ENCODE measurements around the gene LIPT2. TPM values are rescaled to one million over a fixed set of nuclear protein-coding genes. Genes with fewer than 3 reads are reported as not detected.

The LIPT2 gene
- total and polyA plus RNA-seq, 2 of the 4 experiments (the other 2 are of a cell fraction): 1.7 to 2.9 TPM

DNA sequence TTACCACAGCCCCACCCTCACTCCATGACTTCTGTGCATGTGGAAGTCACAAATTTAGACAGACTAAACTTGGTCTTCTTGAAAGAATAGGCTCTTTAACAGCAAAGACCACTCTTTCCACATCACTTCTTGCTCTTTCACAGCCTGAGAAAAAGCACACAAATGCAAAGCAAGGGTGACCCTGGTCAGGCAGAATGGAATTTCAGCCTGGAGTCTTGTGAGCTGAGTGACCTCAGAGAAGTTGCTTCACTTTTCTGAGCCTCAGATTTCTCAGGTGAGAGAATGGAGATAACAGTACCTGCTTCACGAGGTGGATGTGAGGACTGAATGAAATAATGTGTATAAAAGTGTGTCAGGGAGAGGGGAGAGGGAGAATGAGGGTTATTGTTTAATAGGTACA is 26.8 kb upstream of the LIPT2 start:
- no peak overlapping the region for H3K4me3 ChIP-seq (ENCODE audit: insufficient read depth, low read depth, low read length)
- no peak overlapping the region for H3K27ac ChIP-seq (ENCODE audit: insufficient read depth, low read length)
- ATAC-seq (ENCODE audit: low read depth) (no peak), DNase-seq (no peak)
- H4K8ac ChIP-seq (ENCODE audit: low read depth in 2 of 2, low read length in 2 of 2): no peak overlapping the region
- no peak overlapping the region for H3K14ac ChIP-seq (replicated peaks; ENCODE audit: low read depth, low read length)
- H3K36me3 ChIP-seq (ENCODE audit: control insufficient read depth, insufficient read depth, low read length): no peaks in the 10 kb centered on the region
- no peak overlapping the region for H2AK5ac ChIP-seq (ENCODE audit: low read depth, low read length)
- TF ChIP-seq RCOR1 (IDR thresholded peaks at IDR 0.05; ENCODE audit: insufficient replicate concordance, low read length): no peak
- BruUV-seq (replicated peaks): no TSS peak
- H4K91ac ChIP-seq (ENCODE audit: insufficient read depth, low read depth, low read length): no peak overlapping the region
- ChIA-PET POLR2A (ENCODE audit: unreplicated experiment) (no interaction called here), CTCF (no interaction called here)
- no peak overlapping the region for H3K18ac ChIP-seq (ENCODE audit: low read depth, low read length)
- WGBS, 2 experiments (ENCODE audit: extremely low coverage in 2 of 2, insufficient read length in 1 of 2): 20% methylated on average over 1 of the region's 1 CpG; no CpG with 5 or more reads in 1 of the 2 experiments
- intact Hi-C loops (cut with micrococcal nuclease) (no loop called here), in situ Hi-C loops (cut with MboI; ENCODE audit: low sequenced_read_pairs) (no loop called here), dilution Hi-C loops (cut with HindIII; ENCODE audit: low sequenced_read_pairs, unreplicated experiment) (no loop called here)
- H3K27me3 ChIP-seq (ENCODE audit: control insufficient read depth, insufficient read depth, low read length): peaks cover 38% of the 10 kb centered on the region
- peaks cover 6% of the 10 kb centered on the region; the same call in 1 of the 2 replicates for H3K9me1 ChIP-seq (ENCODE audit: insufficient read depth, low read length)
- H3K23ac ChIP-seq (ENCODE audit: low read depth, low read length): no peak overlapping the region
- H4K5ac ChIP-seq (ENCODE audit: low read depth, low read length): no peak overlapping the region
- no peak overlapping the region for H3K56ac ChIP-seq (ENCODE audit: extremely low read depth, insufficient read depth, low read length)
- H2AFZ ChIP-seq (replicated peaks; ENCODE audit: low read length, poor library complexity): no peak overlapping the region
- H3K79me1 ChIP-seq (ENCODE audit: low read depth in 1 of 2, low read length in 2 of 2): no peaks in the 10 kb centered on the region
- no peak overlapping the region for H2BK20ac ChIP-seq (ENCODE audit: low read depth, low read length)
- H4K20me1 ChIP-seq (ENCODE audit: insufficient read depth, low read length): no peaks in the 10 kb centered on the region
- peaks cover 4% of the 10 kb centered on the region for H3K4me1 ChIP-seq (ENCODE audit: control insufficient read depth, insufficient read depth, low read length)
- no peak overlapping the region for H3K4me2 ChIP-seq (ENCODE audit: low read depth, low read length)
- no peak overlapping the region for H2BK15ac ChIP-seq (ENCODE audit: low read depth, low read length)
- no peak overlapping the region for H3K4ac ChIP-seq (ENCODE audit: low read depth, low read length)
- no peak overlapping the region for H2BK120ac ChIP-seq (ENCODE audit: low read depth, low read length)
- no peaks in the 10 kb centered on the region for H3K9me3 ChIP-seq (ENCODE audit: control insufficient read depth, insufficient read depth, low read length)
- H3K9ac ChIP-seq (ENCODE audit: low read depth, low read length): no peak overlapping the region
- no peak overlapping the region for H2BK5ac ChIP-seq (ENCODE audit: low read depth, low read length, poor library complexity, severe bottlenecking)
- H2AK9ac ChIP-seq (replicated peaks; ENCODE audit: low read depth, low read length, poor library complexity): no peak overlapping the region

Data from IMR-90 (cell line).